GM21367 (cell line): ENCODE data around the gene ZNF598.

Source experiments
- ATAC-seq: cut with Tn5 transposase; IDR thresholded peaks from one replicate; pipeline ENCODE4 v1.9.1; 2021; ENCODE audit not compliant: unreplicated experiment

Gene ZNF598

GRCh38 chr16:2009791-2010510, at the start of gene ZNF598:
ZNF598 (minus strand) TSS chr16:2009821.
- no peak for ATAC-seq

- no peak for ATAC-seq
Measured at GRCh38 chr16:2058872-2059271, 49.3 kb upstream of the ZNF598 start.

GRCh38 chr16:2058420-2058819, 48.8 kb upstream of the ZNF598 start:
- no peak for ATAC-seq

GRCh38 chr16:2057438-2057837, 47.8 kb upstream of the ZNF598 start:
- no peak for ATAC-seq

GRCh38 chr16:2056681-2057407, 47.2 kb upstream of the ZNF598 start:
- no peak for ATAC-seq

- no peak for ATAC-seq
Measured at GRCh38 chr16:2056077-2056476, 46.5 kb upstream of the ZNF598 start.

- ATAC-seq = no peak
Measured at GRCh38 chr16:2054543-2055245, 45.1 kb upstream of the ZNF598 start.

GRCh38 chr16:2053897-2054296, 44.3 kb upstream of the ZNF598 start:
- no peak for ATAC-seq

GRCh38 chr16:2053211-2053610, 43.6 kb upstream of the ZNF598 start:
- ATAC-seq = no peak

- ATAC-seq = no peak
Measured at GRCh38 chr16:2048116-2048543, 38.5 kb upstream of the ZNF598 start.

GRCh38 chr16:2047330-2048115, 37.9 kb upstream of the ZNF598 start, which contains the start of the genes NTHL1 and TSC2:
NTHL1 (minus strand) TSS chr16:2047834; CDS start chr16:2047823, 11 bp downstream.
TSC2 (plus strand) TSS chr16:2047985; CDS start chr16:2048616, 631 bp downstream.
- peak; percentile 80 for ATAC-seq

GRCh38 chr16:2046893-2047329, 37.3 kb upstream of the ZNF598 start:
- no peak for ATAC-seq

- ATAC-seq = no peak
Measured at GRCh38 chr16:2045965-2046892, 36.6 kb upstream of the ZNF598 start.

- no peak for ATAC-seq
Measured at GRCh38 chr16:2044541-2044940, 34.9 kb upstream of the ZNF598 start.

GRCh38 chr16:2043667-2044451, 34.2 kb upstream of the ZNF598 start:
- no peak for ATAC-seq

- ATAC-seq = no peak
Measured at GRCh38 chr16:2042986-2043666, 33.5 kb upstream of the ZNF598 start.

- ATAC-seq = no peak
Measured at GRCh38 chr16:2042171-2042985, 32.8 kb upstream of the ZNF598 start.
